Neutrophil (primary cell): ENCODE data around the gene LPP.

Source experiments
- H3K27ac ChIP-seq: fragments of 200-600 bp; sonication (generic); 2 replicates; pipeline ENCODE4 v1.5.1; 2016; ENCODE audit warnings: mild to moderate bottlenecking, moderate library complexity
- H3K27me3 ChIP-seq: fragments of 200-600 bp; sonication (generic); 2 replicates; pipeline ENCODE4 v1.6.0; 2016; ENCODE audit warnings: mild to moderate bottlenecking
- H3K36me3 ChIP-seq: fragments of 200-600 bp; sonication (generic); 2 replicates; pipeline ENCODE4 v1.5.1; 2017
- H3K4me1 ChIP-seq, 2 experiments: fragments of 200-600 bp in 1 of 2; sonication (generic) in 1 of 2; 1 replicate in 1 of 2; 2 replicates in 1 of 2; pipeline versions ENCODE4 v1.5.1 to v1.6.1; 2013 to 2016; ENCODE audit warnings: low read depth in 1 of 2, low read length in 1 of 2, mild to moderate bottlenecking in 1 of 2, moderate library complexity in 1 of 2; ENCODE audit not compliant: control insufficient read depth in 1 of 2, insufficient read depth in 1 of 2
- H3K4me3 ChIP-seq, 2 experiments: fragments of 200-600 bp in 1 of 2; sonication (generic) in 1 of 2; 1 replicate in 1 of 2; 2 replicates in 1 of 2; pipeline ENCODE4 v1.5.1; 2013 to 2016; ENCODE audit warnings: low read depth in 1 of 2, low read length in 1 of 2, mild to moderate bottlenecking in 1 of 2, moderate library complexity in 1 of 2
- H3K9me3 ChIP-seq: fragments of 200-600 bp; sonication (generic); 2 replicates; pipeline ENCODE4 v1.5.1; 2016
- TF ChIP-seq, protein P1 (sequence below): fragments of 200-600 bp; sonication (generic); IDR thresholded peaks from 2 replicates; pipeline ENCODE4 v1.5.1; 2016; ENCODE audit warnings: antibody characterized with exemption

The LPP gene

DNA sequence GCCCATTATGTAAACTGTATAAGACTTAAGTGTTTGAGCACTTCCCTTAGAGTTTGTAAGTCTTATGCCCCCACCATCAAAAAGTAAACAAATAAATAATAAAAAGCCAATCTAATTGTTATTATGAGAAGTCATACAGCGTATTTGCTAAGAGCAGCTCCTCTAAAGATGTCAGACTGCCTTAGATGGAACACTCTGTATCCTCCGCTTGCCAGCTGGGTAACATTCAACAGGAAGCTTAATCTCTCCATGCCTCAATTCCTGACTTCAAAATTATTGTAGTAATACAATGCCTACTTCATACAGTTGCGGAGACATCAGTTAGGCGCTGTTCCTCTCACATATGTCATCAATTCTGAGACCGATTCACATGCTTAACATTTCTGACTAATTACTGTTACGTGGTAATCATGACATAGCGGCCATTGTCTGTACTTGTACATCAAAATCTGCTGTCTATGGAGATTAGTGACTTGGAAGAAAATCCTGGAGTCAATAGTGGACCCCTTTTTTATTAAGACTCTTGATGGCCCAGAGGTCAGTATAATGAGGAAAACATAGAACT lies 417.7 kb downstream of the LPP start:
- Histone ChIP-seq H3K36me3 (no peaks in the 10 kb centered on the region), H3K9me3 (no peaks in the 10 kb centered on the region), H3K4me3 (no peak overlapping the region), H3K4me1 (peaks cover 4 to 24% of the 10 kb centered on the region in 2 experiments), H3K27ac (no peak overlapping the region), H3K27me3 (no peaks in the 10 kb centered on the region)
- TF ChIP-seq, protein P1, sequence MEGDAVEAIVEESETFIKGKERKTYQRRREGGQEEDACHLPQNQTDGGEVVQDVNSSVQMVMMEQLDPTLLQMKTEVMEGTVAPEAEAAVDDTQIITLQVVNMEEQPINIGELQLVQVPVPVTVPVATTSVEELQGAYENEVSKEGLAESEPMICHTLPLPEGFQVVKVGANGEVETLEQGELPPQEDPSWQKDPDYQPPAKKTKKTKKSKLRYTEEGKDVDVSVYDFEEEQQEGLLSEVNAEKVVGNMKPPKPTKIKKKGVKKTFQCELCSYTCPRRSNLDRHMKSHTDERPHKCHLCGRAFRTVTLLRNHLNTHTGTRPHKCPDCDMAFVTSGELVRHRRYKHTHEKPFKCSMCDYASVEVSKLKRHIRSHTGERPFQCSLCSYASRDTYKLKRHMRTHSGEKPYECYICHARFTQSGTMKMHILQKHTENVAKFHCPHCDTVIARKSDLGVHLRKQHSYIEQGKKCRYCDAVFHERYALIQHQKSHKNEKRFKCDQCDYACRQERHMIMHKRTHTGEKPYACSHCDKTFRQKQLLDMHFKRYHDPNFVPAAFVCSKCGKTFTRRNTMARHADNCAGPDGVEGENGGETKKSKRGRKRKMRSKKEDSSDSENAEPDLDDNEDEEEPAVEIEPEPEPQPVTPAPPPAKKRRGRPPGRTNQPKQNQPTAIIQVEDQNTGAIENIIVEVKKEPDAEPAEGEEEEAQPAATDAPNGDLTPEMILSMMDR, result no peak

DNA sequence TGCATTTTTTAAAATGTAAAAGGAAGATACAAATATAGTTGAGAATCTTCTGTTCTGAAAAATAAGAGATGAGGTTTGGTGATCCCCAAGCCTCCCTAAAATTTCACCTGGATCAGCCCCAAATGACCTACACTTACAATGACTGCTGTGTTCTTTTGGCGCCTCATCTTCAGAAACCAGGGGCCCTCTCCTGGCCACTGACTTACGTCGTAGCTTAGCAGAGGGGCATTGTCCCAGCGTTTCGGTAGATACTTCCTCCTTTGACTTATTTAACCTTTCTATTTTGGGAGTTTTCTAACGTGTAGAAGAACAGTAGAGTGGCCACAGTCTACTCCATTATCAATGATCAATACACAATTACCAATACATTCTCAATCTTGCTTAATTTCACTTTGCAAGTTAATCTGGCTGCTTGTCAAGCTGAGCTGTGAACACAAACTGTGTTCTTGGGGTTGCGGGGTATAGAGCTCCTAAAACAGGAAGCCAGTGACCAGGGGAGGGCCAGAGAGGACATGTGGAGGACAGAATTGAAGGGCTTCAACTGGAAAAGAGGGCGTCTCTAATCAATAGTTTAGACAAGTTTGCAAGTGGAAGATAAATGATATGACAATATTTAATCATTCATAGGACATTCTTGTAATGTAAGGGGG lies 419.5 kb downstream of the LPP start:
- Histone ChIP-seq H3K27ac (peak overlapping the region; percentile 30), H3K4me3 (no peak overlapping the region), H3K36me3 (no peaks in the 10 kb centered on the region), H3K9me3 (no peaks in the 10 kb centered on the region), H3K27me3 (no peaks in the 10 kb centered on the region), H3K4me1 (peaks cover 4 to 24% of the 10 kb centered on the region in 2 experiments)
- TF ChIP-seq, protein P1, result no peak

DNA sequence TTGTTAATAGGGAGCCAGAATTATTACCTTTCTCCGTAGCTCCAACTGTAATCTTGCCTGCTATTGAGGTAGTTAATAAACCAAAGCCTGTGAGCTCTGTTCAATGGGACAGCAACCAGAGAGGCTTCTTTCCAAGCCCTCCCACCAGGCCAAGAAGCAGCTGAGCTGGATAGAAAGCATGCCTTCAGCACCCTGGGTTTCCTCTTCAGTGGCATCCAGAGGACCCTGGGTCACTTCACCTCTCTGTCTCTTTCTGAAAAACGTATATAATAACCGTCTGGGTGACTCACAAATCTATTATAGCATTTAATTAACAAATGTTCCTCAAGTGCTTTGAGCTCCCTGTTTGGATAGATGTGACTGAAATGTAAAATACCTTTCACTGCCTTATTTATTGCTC lies 420.0 kb downstream of the LPP start:
- Histone ChIP-seq H3K36me3 (no peaks in the 10 kb centered on the region), H3K27me3 (no peaks in the 10 kb centered on the region), H3K27ac (no peak overlapping the region), H3K4me1 (peaks cover under 1 to 19% of the 10 kb centered on the region in 2 experiments), H3K9me3 (no peaks in the 10 kb centered on the region), H3K4me3 (no peak overlapping the region)
- TF ChIP-seq, protein P1, result no peak

DNA sequence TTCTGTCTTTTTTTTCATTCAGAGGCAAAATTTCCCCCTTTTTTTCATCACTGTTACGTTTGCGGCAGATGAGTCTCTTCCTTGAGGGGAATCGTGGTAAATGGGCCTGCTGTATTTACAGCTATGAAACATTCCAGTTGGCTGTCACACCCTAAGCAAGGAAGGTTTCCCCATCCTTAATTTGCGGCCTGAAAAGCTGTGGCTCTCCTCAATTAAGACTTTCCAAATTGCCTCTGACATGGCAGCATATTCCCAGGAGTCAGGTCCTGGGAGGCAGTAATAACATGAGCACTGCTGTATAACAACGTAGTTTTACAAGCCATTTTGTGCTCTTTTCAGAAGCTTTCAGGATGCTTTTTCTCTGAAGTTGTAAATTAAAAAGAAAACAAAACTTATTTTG lies 420.9 kb downstream of the LPP start:
- Histone ChIP-seq H3K27ac (no peak overlapping the region), H3K9me3 (no peaks in the 10 kb centered on the region), H3K27me3 (no peaks in the 10 kb centered on the region), H3K36me3 (no peaks in the 10 kb centered on the region), H3K4me3 (no peak overlapping the region), H3K4me1 (peaks cover 0 to 17% of the 10 kb centered on the region in 2 experiments)
- TF ChIP-seq, protein P1, result no peak

DNA sequence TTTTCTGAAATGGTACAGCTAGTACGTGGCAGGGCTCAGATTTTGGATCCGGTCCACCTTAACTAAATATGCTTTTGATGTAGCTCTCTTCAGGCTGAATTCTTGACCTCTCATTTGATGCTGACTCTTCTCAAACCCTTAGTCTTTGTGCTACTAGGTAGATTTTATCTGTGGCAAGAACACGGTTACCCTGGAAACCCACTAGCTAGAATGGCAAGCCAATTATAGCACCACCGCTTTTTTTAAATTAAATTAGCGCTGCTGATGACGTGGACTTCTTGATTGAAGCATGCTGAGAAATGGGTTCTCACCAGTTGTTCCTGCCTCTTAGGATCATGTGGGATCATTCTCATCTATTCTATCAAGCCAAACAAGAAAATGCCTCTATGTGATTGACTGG lies 421.5 kb downstream of the LPP start:
- TF ChIP-seq, protein P1, result no peak
- no peaks in the 10 kb centered on the region for H3K9me3 ChIP-seq
- no peak overlapping the region for H3K27ac ChIP-seq
- peaks cover 3 to 21% of the 10 kb centered on the region in 2 experiments for H3K4me1 ChIP-seq
- H3K27me3 ChIP-seq, result no peaks in the 10 kb centered on the region
- H3K36me3 ChIP-seq, result no peaks in the 10 kb centered on the region
- H3K4me3 ChIP-seq, result no peak overlapping the region
